NCI-H345 treated with DMSO at 0.1 percent for 48 hours (cell line): ENCODE results near the gene ZNF576.
"Not testable (repeated sequence)": the region's sequence is repeated elsewhere in the genome, so short reads cannot be mapped to it uniquely, and the experiment has no call there.

Experiments
- DNase-seq: peaks from one replicate; lab custom pipeline; 2025; ENCODE audit not compliant: unreplicated experiment; lab: John Stamatoyannopoulos, UW

The ZNF576 gene, protein sequence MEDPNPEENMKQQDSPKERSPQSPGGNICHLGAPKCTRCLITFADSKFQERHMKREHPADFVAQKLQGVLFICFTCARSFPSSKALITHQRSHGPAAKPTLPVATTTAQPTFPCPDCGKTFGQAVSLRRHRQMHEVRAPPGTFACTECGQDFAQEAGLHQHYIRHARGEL

DNA sequence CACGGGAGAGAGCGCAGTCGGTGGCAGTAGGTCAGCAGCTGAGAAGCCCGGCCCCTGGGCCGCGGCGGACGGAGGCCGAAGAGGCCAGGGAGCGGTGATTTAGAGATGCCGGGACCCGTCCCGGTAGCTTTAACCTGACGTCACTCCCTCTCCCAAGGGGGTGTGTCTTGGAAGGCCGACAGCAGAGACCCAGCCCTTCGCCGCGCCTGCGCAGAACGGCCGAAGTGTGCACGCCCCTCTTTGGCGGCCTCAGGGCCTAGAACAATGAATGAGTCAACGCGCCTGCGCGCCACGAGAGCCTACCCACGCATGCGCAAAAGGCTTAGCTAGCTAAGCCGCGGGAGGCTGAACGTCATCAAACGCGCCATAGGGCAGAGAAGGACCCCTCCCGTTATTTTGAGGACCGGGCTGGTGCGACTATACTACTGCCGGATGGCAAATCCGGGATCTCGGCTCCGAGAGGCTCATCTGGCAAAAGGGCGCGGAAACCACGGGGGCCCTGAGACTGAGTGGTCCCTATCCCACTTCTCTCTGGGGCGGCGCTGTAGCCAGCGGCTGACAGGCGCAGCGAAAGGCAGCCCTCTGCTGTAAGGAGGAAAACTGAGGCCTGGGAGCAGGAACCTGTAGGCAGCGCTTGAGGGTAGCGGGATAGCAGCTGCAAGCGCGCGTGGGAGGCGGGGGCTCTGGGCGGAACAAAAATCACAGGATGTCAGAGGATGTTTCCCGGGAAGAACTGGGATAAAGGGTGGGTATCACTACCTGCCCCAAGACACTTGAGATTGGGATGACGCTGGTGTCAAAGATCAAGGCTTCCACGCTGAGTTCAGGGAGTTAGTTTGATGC is at the start of gene ZNF576, which contains the start of gene IRGQ:
ZNF576 (plus strand) TSS at position 597 of the 843 bp plus-strand sequence. CDS start 514 bp downstream, outside the sequence.
IRGQ (minus strand) TSS at position 136 of the 843 bp plus-strand sequence. CDS start 796 bp downstream, outside the sequence.
- DNase-seq: peak; percentile 92

GRCh38 chr19:43547926-43548325 is 48.5 kb upstream of the ZNF576 start:
- not testable (repeated sequence) for DNase-seq

- no peak for DNase-seq
Observed at GRCh38 chr19:43548706-43549105, 47.7 kb upstream of the ZNF576 start.

GRCh38 chr19:43551399-43552197 is 44.8 kb upstream of the ZNF576 start:
- no peak for DNase-seq

- no peak for DNase-seq
Observed at GRCh38 chr19:43552198-43552450, 44.3 kb upstream of the ZNF576 start.

GRCh38 chr19:43552616-43553015 is 43.8 kb upstream of the ZNF576 start:
- DNase-seq: no peak

- DNase-seq: no peak
Observed at GRCh38 chr19:43553656-43554055, 42.7 kb upstream of the ZNF576 start.

GRCh38 chr19:43554317-43554895 is 42.0 kb upstream of the ZNF576 start:
- DNase-seq: no peak

DNA sequence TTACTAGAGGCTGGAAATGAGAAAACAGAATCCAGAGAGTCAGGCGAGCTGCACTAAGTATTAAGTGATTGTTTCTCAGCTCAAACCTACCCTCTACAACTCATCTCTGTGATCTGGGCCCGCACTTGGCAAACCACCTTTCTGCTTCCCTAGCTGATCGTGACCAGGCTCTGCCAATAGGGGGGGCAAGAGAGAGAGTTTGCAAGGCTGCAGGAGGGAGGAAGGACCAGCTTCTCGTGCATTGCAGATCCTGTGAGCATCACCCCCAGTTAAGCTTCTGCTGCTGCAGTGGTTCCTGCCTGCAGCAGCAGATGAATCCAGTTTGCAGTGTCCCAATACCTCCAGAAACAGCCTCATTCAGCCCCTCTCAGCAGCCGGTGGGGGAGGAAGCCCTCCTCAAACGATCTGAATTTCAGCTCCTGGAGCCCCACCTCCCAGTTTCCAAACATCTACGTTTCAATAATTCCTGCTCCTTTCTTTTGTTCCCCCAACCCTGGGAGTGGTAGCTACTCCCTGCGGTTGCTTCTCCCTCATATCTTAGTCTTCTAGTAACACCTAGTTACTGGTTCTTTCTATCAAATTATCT is 41.1 kb upstream of the ZNF576 start:
- DNase-seq: no peak

GRCh38 chr19:43560687-43561086 is 35.7 kb upstream of the ZNF576 start:
- DNase-seq: no peak

GRCh38 chr19:43561139-43561970 is 35.0 kb upstream of the ZNF576 start:
- DNase-seq: no peak

DNA sequence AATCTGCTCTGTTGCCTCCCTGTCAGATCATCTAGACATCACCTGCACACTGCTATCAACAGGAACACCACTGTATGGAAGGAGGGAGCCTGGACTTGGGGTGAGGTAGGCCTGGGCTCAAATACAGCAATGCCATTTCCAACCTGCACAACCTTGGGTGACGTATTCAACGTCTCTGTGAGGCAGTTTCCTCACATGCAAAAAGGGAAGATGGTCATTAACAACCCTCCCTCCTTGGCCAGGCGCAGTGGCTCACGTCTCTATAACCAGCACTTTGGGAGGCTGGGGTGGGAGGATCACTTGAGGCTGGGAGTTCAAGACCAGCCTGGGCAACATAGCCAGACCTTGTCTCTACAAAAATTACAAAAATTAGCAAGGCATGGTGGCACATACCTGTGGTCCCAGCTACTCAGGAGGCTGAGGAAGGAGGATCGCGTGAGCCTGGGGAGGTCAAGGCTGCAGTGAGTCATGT is 34.1 kb upstream of the ZNF576 start:
- DNase-seq: no peak

DNA sequence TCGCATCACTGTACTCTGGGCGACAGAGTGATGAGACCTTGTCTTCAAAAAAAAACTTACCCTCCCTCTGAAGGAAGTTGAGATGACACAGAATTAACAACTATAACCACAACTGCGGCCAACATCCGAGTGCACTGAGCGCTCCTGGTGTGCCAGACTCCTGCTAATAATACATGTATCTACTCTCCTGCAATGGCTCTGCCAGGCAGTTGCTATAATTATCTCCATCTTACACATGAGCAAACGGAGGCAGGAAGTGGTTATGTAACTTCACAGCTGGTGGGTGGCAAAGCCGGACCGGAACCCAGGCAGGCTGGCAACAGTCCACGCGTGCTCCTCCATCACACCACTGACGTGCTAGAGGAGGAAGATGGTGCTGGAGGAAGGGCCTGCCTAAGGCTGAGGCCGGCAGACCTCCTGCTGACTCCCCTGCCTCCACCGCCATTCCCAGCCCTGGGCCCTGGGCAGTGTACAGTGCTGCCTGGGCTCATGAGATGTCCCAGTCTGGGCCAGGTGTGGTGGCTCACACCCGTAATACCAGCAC is 33.6 kb upstream of the ZNF576 start:
- DNase-seq: no peak

- no peak for DNase-seq
Observed at GRCh38 chr19:43563816-43564457, 32.5 kb upstream of the ZNF576 start.

DNA sequence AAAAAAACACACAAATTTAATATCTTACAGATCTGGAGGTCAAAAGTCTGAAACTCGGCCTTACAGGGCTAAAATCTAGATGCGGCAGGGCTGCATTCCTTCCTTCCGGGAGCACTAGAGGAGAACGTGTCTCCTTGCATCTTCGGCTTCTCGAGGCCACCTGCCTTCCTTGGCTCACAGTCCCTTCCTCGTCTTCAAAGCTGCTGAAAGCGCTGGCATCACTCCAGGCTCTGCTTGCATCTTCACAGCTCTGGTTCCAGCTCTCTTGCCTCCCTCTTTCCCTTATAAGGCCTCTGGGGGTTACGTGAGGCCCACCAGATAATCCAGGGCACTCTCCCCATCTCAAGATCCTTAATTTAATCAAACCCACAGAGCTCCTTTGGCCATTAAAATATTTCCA is 31.6 kb upstream of the ZNF576 start:
- no peak for DNase-seq

GRCh38 chr19:43569657-43570056 is 26.7 kb upstream of the ZNF576 start:
- DNase-seq: no peak

GRCh38 chr19:43570174-43570791 is 26.1 kb upstream of the ZNF576 start:
- peak; percentile 44 for DNase-seq

DNA sequence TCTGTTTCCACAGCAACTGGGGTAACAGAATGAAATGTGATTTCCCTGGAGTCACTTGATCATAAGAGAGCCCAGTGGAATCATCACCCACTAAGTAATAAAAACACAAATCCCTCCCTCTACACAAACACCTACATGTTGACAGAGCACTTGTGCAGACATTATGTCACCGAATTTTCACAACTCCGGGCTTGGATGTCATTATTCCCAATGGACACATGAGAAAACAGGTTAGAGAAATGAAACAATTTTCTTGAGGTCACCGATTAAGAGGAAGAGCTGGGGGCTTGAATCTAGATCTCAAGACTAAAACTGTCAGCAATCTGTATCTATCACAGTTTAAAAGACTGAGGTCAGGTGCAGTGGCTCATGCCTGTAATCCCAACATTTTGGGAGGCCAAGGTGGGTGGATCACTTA is 24.2 kb upstream of the ZNF576 start:
- DNase-seq: no peak
